CD4-positive, alpha-beta T cell (primary cell): ENCODE data around the gene AKT1. TPM values are rescaled to one million over a fixed set of nuclear protein-coding genes. Genes with fewer than 3 reads are reported as not detected.

Source experiments
- ATAC-seq: fragments of 200-7000 bp; cut with Tn5 transposase; one replicate; pipeline ENCODE4 v1.10.0; 2022; ENCODE audit warnings: mild to moderate bottlenecking; ENCODE audit not compliant: poor library complexity
- CTCF ChIA-PET: fragments of 350-600 bp; sonication (Branson Sonifier 250); formaldehyde crosslinking; loops from one replicate; lab custom pipeline; 2021; ENCODE audit warnings: antibody characterized with exemption, inconsistent platforms; lab: Charles Lee
- POLR2A ChIA-PET: fragments of 350-600 bp; sonication (Branson Sonifier 250); formaldehyde crosslinking; loops from one replicate; lab custom pipeline; 2021; ENCODE audit warnings: antibody characterized with exemption, inconsistent platforms; lab: Charles Lee
- DNase-seq, 14 experiments: peaks; one replicate each; pipeline ENCODE4 v3.0.0-alpha.2; 2013 to 2020; ENCODE audit warnings: mixed read lengths in 2 of 14
- H3K27ac ChIP-seq, 2 donors: one replicate each; pipeline versions ENCODE4 v1.5.1 to v1.7.0; 2013; ENCODE audit warnings: low read length in 2 of 2, low read depth in 1 of 2, mild to moderate bottlenecking in 1 of 2
- H3K27me3 ChIP-seq, 2 experiments: 1 replicate in 1 of 2; 2 replicates in 1 of 2; pipeline versions ENCODE4 v1.6.1 to v1.7.0; 2013; ENCODE audit warnings: low read length in 2 of 2, control low read depth in 1 of 2, mild to moderate bottlenecking in 1 of 2, moderate library complexity in 1 of 2; ENCODE audit not compliant: insufficient read depth in 2 of 2, control insufficient read depth in 1 of 2
- H3K36me3 ChIP-seq: one replicate; pipeline ENCODE4 v1.6.1; 2013; ENCODE audit warnings: low read length, control low read depth; ENCODE audit not compliant: insufficient read depth
- H3K4me1 ChIP-seq: one replicate; pipeline ENCODE4 v1.6.1; 2013; ENCODE audit warnings: low read length, control low read depth; ENCODE audit not compliant: insufficient read depth
- H3K4me3 ChIP-seq: one replicate; pipeline ENCODE4 v1.5.1; 2013; ENCODE audit warnings: mild to moderate bottlenecking, low read length, moderate library complexity
- H3K9me3 ChIP-seq, 2 experiments: 1 replicate in 1 of 2; 2 replicates in 1 of 2; pipeline versions ENCODE4 v1.6.1 to v1.7.0; 2013; ENCODE audit warnings: low read length in 2 of 2, mild to moderate bottlenecking in 2 of 2, control low read depth in 1 of 2, moderate library complexity in 1 of 2; ENCODE audit not compliant: control insufficient read depth in 1 of 2, insufficient read depth in 1 of 2
- H3K27ac Mint-ChIP-seq: one replicate; pipeline ENCODE4 v1.8.0; 2020; ENCODE audit warnings: mixed read lengths
- H3K27me3 Mint-ChIP-seq: one replicate; pipeline ENCODE4 v1.8.0; 2021; ENCODE audit warnings: mixed read lengths
- H3K36me3 Mint-ChIP-seq: one replicate; pipeline ENCODE4 v1.8.0; 2021; ENCODE audit warnings: low read depth, mixed read lengths
- H3K4me1 Mint-ChIP-seq: one replicate; pipeline ENCODE4 v1.8.0; 2021; ENCODE audit warnings: low read depth, mixed read lengths
- H3K4me3 Mint-ChIP-seq: one replicate; pipeline ENCODE4 v1.8.0; 2020; ENCODE audit warnings: mild to moderate bottlenecking, mixed read lengths
- H3K9me3 Mint-ChIP-seq: one replicate; pipeline ENCODE4 v1.8.0; 2020; ENCODE audit warnings: mixed read lengths
- intact Hi-C, 2 experiments: fragments of 100-400 bp; cut with DNase I in 1 of 2; cut with micrococcal nuclease in 1 of 2; formaldehyde crosslinking; loops; one replicate each; pipeline versions ENCODE4 v1.15.1 to v1.9.0; 2023 to 2025; cut with DNase I, micrococcal nuclease
- total RNA-seq, 174 experiments: library from RNA in 2 of 174; stranded (reverse) in 2 of 174; gene quantifications; one replicate each; pipeline ENCODE4 v1.2.3 and lab custom pipeline; 2021 to 2026
- TF ChIP-seq, protein P1 (sequence below): fragments of 200-600 bp; IDR thresholded peaks from one replicate; pipeline ENCODE4 v1.8.0; 2022; ENCODE audit warnings: antibody characterized with exemption, mild to moderate bottlenecking

The AKT1 gene
- total RNA-seq, 2 experiments from 2014 or later = 58.8 to 66.5 TPM

DNA sequence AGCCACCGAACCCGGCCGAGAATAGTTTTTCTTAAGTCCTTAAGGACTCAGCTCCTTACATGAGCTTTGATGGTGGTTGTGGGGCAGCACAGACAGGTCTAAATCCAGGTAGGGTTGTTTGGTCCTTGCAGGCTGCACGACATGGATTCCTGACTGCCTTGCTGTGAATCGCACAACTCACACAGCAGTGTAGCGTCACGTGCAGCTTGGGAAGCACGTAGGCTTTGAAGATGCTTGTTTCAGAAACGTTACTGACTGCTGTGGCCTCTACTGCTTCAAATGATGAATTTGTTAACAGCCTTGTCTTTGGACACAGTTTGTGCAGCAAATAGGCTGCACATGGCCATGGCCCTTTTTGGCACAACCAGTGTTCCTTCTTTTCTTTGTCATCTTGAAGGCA lies 35.2 kb upstream of the AKT1 start:
- Mint-ChIP-seq H3K27me3 (peaks cover 5% of the 10 kb centered on the region), H3K9me3 (no peaks in the 10 kb centered on the region), H3K27ac (no peak overlapping the region), H3K4me3 (no peak overlapping the region), H3K4me1 (peaks cover 16% of the 10 kb centered on the region), H3K36me3 (no peaks in the 10 kb centered on the region)
- H3K27ac ChIP-seq = no peak overlapping the region
- H3K36me3 ChIP-seq = no peaks in the 10 kb centered on the region
- TF ChIP-seq, protein P1, sequence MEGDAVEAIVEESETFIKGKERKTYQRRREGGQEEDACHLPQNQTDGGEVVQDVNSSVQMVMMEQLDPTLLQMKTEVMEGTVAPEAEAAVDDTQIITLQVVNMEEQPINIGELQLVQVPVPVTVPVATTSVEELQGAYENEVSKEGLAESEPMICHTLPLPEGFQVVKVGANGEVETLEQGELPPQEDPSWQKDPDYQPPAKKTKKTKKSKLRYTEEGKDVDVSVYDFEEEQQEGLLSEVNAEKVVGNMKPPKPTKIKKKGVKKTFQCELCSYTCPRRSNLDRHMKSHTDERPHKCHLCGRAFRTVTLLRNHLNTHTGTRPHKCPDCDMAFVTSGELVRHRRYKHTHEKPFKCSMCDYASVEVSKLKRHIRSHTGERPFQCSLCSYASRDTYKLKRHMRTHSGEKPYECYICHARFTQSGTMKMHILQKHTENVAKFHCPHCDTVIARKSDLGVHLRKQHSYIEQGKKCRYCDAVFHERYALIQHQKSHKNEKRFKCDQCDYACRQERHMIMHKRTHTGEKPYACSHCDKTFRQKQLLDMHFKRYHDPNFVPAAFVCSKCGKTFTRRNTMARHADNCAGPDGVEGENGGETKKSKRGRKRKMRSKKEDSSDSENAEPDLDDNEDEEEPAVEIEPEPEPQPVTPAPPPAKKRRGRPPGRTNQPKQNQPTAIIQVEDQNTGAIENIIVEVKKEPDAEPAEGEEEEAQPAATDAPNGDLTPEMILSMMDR = no peak
- ATAC-seq = no peak
- POLR2A ChIA-PET = no interaction called here
- no peaks in the 10 kb centered on the region for H3K9me3 ChIP-seq
- H3K4me1 ChIP-seq = peaks cover 20% of the 10 kb centered on the region
- no peaks in the 10 kb centered on the region for H3K27me3 ChIP-seq
- DNase-seq = no peak
- no peak overlapping the region for H3K4me3 ChIP-seq
- intact Hi-C loops = no loop called here
- CTCF ChIA-PET = interaction anchor here (1.4 kb wide), 1 partner anchor 62 kb away, joined by 3 read pairs; no protein-coding TSS in a partner anchor

DNA sequence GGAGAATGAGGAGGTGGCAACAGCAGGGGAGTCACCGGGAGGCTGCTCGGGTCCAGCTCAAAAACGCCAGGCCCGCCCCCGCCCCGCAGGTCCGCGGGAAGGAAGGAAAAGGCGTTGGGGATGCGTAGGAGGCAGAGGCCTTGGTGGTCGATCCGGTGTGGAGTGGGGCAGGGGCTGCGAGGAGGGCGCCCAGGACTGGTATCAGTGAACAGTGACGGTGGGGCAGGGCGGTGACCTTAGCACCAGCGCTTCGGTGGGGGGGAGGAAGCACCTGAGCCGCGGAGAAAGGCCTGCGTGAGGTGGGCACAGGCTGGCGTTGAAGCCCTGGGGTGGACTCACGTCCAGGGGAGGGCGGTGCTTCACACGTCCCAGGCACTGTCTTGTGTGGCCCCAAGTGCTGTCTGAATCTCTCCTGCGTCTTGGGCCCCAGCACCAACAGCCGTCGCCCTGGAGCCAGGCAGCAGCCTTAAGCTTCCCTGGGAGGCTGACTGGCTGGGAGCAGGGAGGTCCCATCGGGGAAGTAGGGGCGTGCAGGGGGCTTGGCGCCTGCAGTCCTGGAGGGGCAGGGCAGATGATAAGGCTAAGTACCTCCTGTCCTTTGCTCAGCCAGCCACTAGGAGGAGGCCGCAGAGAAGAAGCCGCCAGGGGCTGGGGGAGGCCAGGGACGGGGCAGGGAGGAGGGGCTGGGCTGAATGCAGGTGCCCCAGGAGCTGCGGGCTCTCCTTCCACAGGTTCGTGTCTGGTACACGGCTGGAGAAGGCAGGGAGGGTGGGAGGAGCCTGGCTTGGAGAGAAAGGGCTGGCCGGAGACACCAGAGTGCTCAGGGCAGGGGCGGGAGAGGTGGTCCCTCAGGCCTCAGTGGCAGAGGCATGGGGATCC lies 31.9 kb upstream of the AKT1 start:
- H3K4me3 ChIP-seq = peak overlapping the region; percentile 57
- ATAC-seq (peak; percentile 67), DNase-seq (peak; percentile 16 to 81 (median 45))
- ChIA-PET CTCF (interaction anchor here (1.4 to 4.5 kb wide), 5 partner anchors 27 to 75 kb away, joined by 4 to 49 read pairs (median 12); partner anchors contain the start of genes SIVA1 and ZBTB42), POLR2A (interaction anchor here (0.6 to 2.8 kb wide), 6 partner anchors 26 to 347 kb away, joined by 3 to 24 read pairs (median 9); partner anchors contain the start of genes SIVA1 and ZBTB42)
- no peak overlapping the region for H3K27ac Mint-ChIP-seq
- no peaks in the 10 kb centered on the region for H3K27me3 ChIP-seq
- TF ChIP-seq, protein P1 = peak; percentile 48
- H3K9me3 ChIP-seq = no peaks in the 10 kb centered on the region
- H3K4me1 ChIP-seq = peaks cover 23% of the 10 kb centered on the region
- H3K27ac ChIP-seq = no peak overlapping the region
- H3K9me3 Mint-ChIP-seq = no peaks in the 10 kb centered on the region
- H3K36me3 ChIP-seq = no peaks in the 10 kb centered on the region
- no peaks in the 10 kb centered on the region for H3K36me3 Mint-ChIP-seq
- peaks cover 29% of the 10 kb centered on the region for H3K4me1 Mint-ChIP-seq
- peaks cover 10% of the 10 kb centered on the region for H3K27me3 Mint-ChIP-seq
- intact Hi-C loops = loop anchor here (2.0 to 5.0 kb wide), 2 partner anchors 39 to 75 kb away; partner anchors contain the start of gene SIVA1 (in 1 of the 2)
- H3K4me3 Mint-ChIP-seq = peak overlapping the region; percentile 82

DNA sequence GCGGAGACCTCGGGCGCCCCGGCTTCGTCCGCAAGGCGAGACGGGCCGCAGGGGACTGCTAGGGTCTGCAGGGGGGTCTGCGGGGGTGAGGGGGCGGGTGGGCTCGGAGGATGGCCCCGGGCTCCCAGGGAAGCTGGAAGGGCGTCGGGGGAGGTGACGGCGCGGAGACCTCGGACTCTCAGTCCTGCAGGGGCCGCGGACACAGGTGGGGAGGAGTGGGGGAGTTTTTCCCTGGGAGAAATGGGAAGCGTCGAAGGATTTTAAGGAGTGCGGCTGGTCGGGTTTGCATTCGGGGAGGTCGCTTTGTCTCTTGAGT lies 31.3 kb upstream of the AKT1 start:
- Mint-ChIP-seq H3K9me3 (no peaks in the 10 kb centered on the region), H3K27me3 (peaks cover 10% of the 10 kb centered on the region), H3K27ac (no peak overlapping the region), H3K36me3 (no peaks in the 10 kb centered on the region), H3K4me3 (peak overlapping the region; percentile 82), H3K4me1 (peaks cover 29% of the 10 kb centered on the region)
- Histone ChIP-seq H3K27ac (no peak overlapping the region), H3K36me3 (no peaks in the 10 kb centered on the region), H3K9me3 (no peaks in the 10 kb centered on the region), H3K27me3 (no peaks in the 10 kb centered on the region), H3K4me3 (peak overlapping the region; percentile 57), H3K4me1 (peaks cover 23% of the 10 kb centered on the region)
- DNase-seq (peak in 1 of 14 experiments; percentile 5), ATAC-seq (no peak)
- intact Hi-C loops = loop anchor here (1.0 to 5.0 kb wide), 6 partner anchors 27 to 75 kb away; partner anchors contain the start of genes SIVA1 (in 2 of the 2) and AKT1 (in 1 of the 2)
- CTCF ChIA-PET = interaction anchor here (1.4 to 4.5 kb wide), 5 partner anchors 26 to 74 kb away, joined by 4 to 49 read pairs (median 12); partner anchors contain the start of genes SIVA1 and ZBTB42
- TF ChIP-seq, protein P1 = no peak
- POLR2A ChIA-PET = interaction anchor here (0.6 to 2.8 kb wide), 6 partner anchors 26 to 348 kb away, joined by 3 to 24 read pairs (median 9); partner anchors contain the start of genes SIVA1 and ZBTB42
